Nasal cavity respiratory epithelium epithelial cell of viscerocranial mucosa (primary cell): ENCODE measurements around the gene HEATR3. TPM values are rescaled to one million over a fixed set of nuclear protein-coding genes. Genes with fewer than 3 reads are reported as not detected.

Experiments used
- total RNA-seq: library from RNA; depleted of rRNA; stranded (reverse); fragments of >200 nt; gene quantifications from 2 replicates; pipeline ENCODE4 v1.2.3, GENCODE V29; 2014

Gene HEATR3
- total RNA-seq = 26.1 and 28.0 TPM in 2 replicates

DNA sequence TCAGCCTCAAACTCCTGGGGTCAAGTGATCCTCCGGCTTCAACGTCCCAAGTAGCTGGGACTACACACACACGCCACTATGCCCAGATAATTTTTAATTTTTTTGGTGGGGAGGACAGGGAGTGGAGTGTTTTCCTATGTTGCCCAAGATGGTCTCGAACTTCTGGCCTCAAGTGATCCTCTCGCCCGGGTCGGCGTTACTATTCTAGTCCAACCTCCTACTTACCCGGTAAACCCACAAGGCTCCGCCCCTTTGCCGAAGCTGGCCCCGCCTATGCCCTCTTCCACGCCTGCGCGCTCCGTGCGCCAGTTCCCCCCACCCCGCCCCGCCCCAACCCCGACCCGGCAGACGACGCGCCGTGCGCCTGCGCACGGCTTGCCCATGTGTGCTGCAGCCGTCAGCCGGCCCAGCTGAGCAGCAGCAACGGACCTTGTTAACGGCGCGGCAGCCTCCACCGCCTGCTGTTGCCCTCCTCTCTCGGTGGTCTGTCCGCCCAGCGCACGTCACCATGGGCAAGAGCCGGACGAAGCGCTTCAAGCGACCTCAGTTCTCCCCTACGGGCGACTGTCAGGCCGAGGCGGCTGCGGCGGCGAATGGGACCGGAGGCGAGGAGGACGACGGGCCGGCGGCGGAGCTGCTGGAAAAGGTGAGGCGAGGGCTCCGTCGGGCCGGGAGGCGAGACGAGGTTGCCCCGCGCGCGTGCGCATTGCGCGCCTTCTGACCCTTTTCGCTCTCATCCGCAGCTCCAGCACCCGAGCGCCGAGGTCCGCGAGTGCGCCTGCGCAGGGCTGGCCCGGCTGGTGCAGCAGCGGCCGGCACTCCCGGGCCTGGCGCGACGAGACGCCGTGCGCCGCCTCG lies at the start of gene HEATR3:
Gene HEATR3 (plus strand): TSS at position 347 of the 858 bp plus-strand sequence. CDS start 162 bp downstream, at position 509.

GRCh38 chr16:50024684-50025536 lies 40.9 kb upstream of the HEATR3 start, which contains the start of gene CNEP1R1:
CNEP1R1 (plus strand) TSS chr16:50025225; CDS start chr16:50025316, 91 bp downstream.

GRCh38 chr16:50152807-50153595 lies 87.2 kb downstream of the HEATR3 start, which contains the start of gene TENT4B:
TENT4B (plus strand) TSS chr16:50153306; CDS start chr16:50153622, 316 bp downstream.

Other genes with a start within 250 kb of the HEATR3 start
- gene ZNF423, start 209.9 kb upstream of the HEATR3 start, total RNA-seq = under 0.01 and 0.14 TPM in 2 replicates
- 23.2 and 25.5 TPM in 2 replicates for gene CNEP1R1, start 40.7 kb upstream of the HEATR3 start, total RNA-seq
- 15.0 and 16.1 TPM in 2 replicates for gene TENT4B, start 87.3 kb downstream of the HEATR3 start, total RNA-seq
- 49.6 and 102 TPM in 2 replicates for gene ADCY7, start 200.6 kb downstream of the HEATR3 start, total RNA-seq